GM21390 (cell line): ENCODE measurements around the gene ZNF438.
"Not testable (repeated sequence)": the region's sequence is repeated elsewhere in the genome, so short reads cannot be mapped to it uniquely, and the experiment has no call there.

Source experiments
- ATAC-seq: cut with Tn5 transposase; IDR thresholded peaks from one replicate; pipeline ENCODE4 v1.9.1; 2021; ENCODE audit not compliant: unreplicated experiment

ZNF438 gene

DNA sequence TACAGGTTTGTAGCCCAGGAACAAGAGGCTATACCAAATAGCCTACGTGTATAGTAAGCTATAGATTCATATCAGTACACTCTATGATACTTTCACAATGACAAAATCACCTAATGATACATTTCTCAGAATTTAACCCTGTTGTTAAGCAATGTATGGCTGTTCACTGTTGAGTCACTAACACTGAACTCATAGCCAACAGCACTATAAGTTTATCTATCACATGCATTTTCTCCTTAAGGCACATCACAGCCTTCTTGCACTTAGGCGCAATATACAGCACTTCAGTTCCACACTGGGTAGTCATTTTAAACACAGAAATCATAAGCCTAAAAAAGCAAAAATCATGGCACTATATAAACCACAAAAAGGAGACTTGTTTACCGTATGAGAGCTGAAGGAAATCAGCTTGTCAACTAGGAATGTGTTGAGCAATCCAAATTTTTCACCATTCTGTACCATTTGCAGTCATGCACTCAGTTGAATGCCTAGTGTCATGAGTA is 45.6 kb downstream of the ZNF438 start:
- no peak for ATAC-seq

DNA sequence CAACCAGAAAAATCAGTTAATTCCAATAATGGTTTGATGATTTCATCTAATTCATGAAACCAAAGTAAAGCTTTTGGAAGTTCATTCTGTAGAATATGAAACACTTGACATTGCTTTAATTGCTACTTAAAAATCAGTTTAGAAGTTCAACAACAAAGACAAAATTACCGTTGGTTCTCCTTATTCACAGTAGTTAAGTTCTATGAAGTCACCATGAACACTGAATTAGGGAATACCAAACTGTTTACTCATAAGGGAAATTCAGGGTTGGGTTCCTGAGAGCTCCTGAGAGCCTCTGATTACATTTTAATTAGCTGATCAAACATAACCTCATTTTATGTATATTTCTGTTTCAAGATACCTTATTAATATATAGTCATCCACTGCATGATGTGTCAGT is 46.2 kb downstream of the ZNF438 start:
- no peak for ATAC-seq

GRCh38 chr10:30984563-30985328 is 46.9 kb downstream of the ZNF438 start:
- no peak for ATAC-seq

GRCh38 chr10:30983209-30983608 is 48.5 kb downstream of the ZNF438 start:
- not testable (repeated sequence) for ATAC-seq

- no peak for ATAC-seq
Measured at GRCh38 chr10:30980951-30981616, 50.6 kb downstream of the ZNF438 start.

DNA sequence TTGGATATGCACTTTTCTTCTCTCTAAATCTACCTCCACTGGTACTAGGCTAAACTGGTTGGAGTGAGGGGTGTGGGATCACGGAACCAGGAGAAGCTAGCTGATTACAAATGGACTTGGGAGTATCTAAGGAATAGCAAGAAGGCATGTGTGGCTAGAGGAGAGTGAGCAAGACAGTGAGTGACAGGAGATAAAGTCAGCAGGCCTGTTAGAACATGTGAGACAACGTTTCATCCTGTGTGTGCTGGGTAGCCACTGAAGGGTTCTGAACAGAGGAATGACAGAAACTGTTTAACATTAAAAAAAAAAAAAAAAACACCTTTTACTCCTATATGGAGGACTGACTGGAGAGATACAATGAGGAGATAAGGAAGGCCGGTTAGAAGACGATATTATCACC is 51.7 kb downstream of the ZNF438 start:
- no peak for ATAC-seq

DNA sequence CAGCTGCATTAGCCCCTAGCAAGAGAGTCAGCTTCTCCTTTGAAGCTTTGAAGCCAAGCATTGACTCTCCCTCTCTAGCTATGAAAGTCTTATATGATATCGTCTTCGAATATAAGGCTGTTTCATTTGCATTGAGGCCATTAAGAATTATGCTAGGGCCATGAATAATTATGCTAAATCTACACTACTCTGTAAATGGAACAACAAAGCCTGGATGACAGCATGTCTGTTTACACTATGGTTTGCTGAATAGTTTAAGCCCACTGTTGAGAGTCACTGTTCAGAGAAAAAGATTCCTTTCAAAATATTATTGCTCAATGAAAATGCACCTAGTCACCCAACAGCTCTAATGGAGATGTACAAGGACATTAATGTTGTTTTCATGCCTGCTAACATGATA is 52.8 kb downstream of the ZNF438 start:
- ATAC-seq, result no peak

DNA sequence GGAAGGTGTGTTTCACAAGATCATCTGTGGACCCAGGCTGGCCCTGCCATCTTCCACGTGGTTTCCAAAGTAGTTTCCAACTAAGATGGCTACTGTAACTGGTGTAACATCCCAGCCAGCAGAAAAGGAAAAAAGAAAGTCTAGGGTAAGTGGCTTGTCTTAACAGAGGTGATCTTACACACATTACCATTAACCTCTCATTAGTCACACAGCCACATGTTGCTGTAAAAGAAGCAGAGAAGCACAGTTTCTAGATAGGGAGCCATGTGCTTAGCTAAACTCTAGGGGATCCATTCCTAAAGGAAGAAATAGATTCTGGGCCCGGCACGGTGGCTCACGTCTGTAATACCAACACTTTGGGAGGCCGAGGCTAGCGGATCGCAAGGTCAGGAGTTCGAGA is 54.3 kb downstream of the ZNF438 start:
- no peak for ATAC-seq

DNA sequence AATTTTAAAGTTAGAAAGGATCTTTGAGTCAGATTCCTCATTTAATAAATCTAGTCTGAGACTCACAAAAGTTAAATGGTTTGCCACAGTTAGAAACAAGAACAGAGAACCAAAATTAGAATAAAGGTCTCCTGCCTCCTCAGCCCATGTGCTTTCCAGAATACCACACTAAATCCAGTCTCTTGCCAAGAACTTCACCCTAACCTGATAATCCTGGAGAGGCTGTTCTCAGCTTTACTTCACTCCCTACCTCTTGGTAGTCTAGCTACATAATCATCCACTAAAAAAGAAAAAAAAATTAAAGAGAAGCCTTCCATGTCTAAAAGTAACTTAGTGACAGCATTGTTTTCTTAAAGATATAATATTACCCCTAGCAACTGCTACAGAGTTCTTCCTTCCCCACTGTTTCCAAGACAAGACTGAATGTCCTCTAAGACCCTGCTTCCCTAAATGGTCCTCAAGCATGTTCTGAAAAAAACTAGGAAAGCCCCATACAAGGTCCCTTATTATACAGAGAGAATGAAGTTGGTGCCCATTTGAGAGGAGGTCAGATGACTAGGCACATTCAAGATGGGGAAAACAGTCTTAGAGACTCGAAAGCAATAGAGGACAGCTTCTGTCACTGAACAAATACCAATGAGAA is 56.8 kb downstream of the ZNF438 start:
- no peak for ATAC-seq

DNA sequence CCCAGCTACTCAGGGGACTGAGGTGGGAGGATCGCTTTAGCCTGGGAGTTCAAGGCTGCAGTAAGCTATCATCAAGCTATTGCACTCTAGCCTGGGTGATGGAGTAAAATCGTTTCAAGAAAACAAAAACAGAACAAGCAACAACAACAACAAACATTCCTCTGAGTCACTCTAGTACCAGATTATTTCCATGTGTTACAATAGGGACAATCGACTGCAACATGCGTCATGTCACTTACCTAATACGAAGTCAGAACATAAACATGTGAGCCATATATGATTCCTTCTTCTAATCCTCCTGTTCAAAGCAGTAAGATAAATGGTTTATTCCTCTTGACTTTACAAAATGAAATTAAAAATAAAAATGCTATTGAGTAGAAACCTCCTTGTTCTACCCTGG is 57.3 kb downstream of the ZNF438 start:
- no peak for ATAC-seq

GRCh38 chr10:30973737-30974136 is 57.9 kb downstream of the ZNF438 start:
- ATAC-seq, result no peak

DNA sequence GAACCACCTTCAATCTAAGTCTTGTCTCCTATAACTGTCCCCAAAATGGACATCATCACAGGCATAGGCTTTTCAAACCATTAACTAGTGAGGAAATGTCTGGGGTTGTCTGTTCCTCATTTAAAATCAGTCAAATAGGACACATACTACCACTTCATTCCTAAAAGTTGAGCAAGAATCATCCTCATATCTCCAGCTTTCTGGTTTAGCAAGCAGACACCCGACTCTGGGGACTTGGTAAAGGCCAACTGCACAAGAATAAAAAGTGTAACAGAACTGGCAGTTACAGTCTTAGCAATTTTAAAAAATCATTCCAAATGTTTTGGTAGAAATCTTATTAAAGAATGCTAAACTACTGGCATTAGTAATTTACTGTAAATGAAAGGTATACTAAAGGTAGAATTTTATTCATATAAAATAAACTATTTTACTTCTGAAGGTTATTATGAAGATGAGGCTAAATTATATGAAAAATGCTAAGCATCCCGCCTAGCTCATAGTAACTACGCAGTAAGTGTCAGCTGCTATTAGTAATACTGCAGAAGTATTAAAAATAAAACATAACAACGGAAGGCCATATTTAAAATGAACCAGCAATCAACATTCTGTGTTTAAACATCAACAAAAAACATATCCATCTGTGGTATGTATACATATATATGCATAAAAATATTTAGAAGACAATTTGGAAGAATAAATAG is 60.8 kb downstream of the ZNF438 start:
- ATAC-seq, result no peak

DNA sequence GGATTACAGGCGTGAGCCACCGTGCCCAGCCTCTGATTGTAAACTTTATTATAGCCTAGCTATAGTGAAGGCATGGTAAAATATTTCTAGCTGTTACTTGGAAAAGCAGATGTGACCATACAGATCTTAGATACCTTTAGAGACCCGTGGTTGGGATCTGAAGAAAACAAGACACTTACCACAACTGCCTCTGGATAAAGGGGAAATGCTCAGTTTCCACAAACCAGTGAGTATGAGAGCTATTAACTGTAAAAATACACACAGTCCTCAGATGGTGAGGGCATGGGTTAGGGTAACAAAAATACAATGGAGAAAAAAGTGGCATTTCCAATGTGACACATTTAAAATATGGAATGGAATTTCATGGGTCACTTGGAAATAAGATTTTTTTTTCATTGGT is 63.0 kb downstream of the ZNF438 start:
- ATAC-seq, result no peak

- no peak for ATAC-seq
Measured at GRCh38 chr10:30967650-30968410, 63.8 kb downstream of the ZNF438 start.

GRCh38 chr10:30963992-30964930 is 67.4 kb downstream of the ZNF438 start:
- ATAC-seq, result no peak

- no peak for ATAC-seq
Measured at GRCh38 chr10:30962522-30962921, 69.1 kb downstream of the ZNF438 start.

DNA sequence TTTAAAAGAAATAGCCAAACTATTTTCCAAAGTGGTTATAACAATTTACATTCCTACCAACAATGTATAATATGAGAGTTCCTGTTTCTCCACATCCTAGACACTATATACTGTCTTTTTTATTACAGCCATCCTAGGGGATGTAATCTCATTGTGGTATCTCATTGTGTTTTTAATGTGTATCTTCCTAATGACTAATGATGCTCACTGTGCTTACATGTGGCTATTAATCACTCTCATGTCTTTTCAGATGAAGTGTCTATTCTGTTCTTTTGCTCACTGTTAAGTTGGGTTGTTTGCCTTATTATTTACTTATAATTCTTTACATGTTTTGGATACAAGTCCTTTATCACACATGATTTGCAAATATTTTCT is 71.8 kb downstream of the ZNF438 start:
- ATAC-seq, result no peak

GRCh38 chr10:30949218-30949617 is 82.4 kb downstream of the ZNF438 start:
- ATAC-seq, result not testable (repeated sequence)

DNA sequence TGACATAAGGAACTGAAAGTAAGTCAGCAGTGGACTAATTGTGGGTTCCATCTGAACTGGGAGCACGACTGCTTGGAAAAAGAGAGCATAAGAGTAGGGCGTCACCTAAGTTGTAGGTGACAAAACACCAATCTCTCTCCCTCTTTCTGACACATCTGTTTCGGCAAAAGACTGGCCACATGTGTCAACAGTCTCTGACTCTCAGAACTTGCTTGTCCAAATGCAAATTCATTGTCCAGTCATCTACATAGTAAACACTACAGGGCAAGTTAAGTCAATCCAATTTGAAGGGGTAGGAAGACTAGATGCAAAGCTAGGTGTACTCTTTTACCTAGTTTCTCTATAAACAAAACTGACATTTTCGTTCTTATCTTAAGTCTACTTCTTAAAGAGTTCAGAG is 87.7 kb downstream of the ZNF438 start:
- ATAC-seq, result no peak

GRCh38 chr10:30943451-30943850 is 88.2 kb downstream of the ZNF438 start:
- ATAC-seq, result no peak
